ELF-1 (cell line): Measurements from ENCODE around the gene OR52N1.

Source experiments
- DNase-seq: peaks from one replicate; pipeline ENCODE4 v3.0.0-alpha.2; 2016; ENCODE audit warnings: low read depth, low spot score

OR52N1 gene

DNA sequence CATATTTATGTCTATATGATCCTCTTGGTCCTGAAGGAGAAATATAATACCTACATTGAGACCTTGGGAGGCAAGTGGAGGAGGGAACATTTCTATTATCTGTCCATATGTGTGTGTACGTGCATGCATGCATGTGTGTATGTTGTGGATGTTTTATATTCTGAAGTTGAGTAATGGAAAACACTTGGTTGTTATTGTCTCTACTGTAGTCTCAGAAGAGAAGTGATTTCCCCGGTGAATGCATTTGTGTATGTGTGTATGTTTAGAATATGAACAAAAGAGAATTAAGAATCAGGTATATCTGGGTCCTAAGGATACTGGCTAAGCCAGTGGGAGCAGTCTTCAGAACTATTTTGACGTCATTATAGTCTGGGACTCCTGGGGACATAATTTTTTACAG, at the start of gene OR52N1:
TSS of gene OR52N1 (minus strand) at position 101 of the 400 bp plus-strand sequence. CDS start 2,449 bp downstream, outside the sequence.
- no peak for DNase-seq

DNA sequence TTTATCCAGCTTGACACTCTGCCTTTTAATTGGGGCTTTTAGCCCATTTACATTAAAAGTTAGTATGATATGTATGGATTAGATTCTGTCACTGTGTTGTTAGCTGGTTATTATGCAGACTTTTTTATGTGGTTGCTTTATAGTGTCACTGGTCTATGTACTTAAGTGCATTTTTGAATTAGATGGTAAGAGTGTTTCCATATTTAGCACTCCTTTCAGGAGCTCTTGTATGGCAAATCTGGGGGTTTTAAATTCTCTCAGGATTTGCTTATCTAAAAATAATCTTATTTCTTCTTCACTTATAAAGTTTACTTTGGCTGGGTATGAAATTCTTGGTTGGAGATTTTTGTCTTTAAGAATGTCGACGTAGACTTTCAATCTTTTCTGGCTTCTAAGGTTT, 46.6 kb upstream of the OR52N1 start:
- DNase-seq, result no peak

DNA sequence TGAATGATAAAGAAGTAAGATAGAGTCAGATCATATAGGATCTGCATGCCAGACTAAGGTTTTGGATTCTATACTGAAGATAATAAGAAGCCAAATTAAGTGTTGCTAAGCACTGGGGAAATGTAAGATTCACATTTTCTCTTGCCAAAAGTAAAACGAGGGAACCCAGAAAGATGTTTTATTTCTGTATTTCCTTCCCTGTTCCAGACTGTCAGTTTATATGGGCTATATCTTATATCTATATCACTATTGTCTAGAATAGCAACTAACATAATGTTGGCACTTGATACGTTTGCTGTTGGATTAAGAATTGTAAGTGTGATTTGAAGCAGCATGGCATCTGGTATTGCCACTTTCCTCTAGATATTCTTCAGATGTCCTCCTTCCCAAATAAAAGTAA, 42.4 kb upstream of the OR52N1 start:
- no peak for DNase-seq

DNA sequence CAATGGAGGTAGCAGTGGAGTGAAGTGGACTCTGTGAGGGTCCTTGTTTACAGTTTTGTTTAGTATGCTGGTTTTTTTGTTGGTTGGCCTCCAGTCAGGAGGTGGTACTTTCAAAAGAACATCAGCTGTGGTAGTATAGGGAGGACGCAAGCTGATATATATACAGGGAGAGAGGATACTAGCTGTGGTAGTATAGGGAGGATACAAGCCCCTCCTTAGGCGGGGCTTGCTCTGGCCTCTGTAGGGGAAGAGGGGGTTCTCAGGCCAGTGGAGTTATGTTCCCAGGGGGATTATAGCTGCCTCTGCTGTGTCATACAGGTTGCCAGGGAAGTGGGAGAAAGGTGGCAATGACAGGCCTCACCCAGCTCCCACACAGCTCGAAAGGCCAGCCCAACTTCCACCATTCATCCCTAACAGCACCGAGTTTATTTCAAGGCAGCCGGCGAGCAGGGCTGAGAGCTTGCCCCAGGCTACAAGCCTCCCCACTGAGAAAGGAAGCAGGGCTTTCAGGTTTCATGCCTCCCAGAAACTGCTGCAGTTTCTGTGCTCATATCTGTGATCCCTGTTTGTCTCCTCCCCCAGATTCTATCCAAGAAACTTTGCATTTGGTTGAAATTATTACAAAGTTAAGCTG, 40.2 kb upstream of the OR52N1 start:
- DNase-seq, result peak; percentile 90

DNA sequence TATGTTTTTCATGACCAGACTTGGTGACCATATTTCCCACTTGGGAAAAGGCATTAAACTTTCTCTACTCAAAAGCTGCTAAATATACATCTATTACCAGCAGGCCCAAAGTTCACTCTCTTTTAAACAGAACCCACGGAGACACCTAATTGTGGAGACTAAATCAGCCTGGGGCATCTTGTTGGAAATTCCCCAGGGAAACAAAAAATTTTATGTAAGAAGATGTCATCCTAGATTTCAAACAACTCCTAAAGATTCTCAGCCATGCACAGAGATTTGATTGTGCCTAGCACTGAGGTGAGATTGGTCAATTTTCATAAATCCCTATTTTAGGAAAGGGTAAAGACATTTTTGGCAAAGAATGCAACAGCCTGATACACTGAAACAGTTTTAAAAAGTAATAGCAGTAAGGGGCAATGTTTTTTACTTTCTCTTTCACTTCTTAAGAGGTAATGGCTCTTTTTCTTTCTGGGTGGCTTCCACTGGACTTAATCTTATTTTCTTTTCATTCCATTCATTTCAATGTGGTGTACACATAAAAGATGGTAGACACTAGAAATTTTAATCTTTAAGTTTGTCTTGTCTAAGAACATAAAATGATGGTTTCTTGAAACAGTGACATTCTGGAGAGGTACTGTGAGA, 27.3 kb upstream of the OR52N1 start:
- DNase-seq, result no peak

DNA sequence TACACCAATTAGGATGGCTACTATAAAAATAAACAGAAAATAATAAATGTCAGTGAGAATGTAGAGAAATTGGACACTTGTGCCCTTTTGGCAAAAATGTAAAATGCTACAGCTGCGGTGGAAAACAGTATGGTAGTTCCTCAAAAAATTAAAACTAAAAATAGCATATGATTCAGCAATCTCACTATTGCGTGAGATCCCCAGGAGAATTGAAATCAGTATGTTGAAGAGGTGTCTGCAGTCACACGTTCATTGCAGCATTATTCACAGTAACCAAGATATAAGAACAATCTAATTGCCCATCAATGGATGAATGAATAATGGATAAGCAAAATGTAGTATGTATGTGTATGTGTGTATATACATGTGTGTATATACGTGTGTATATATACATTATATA, 24.5 kb upstream of the OR52N1 start:
- no peak for DNase-seq

DNA sequence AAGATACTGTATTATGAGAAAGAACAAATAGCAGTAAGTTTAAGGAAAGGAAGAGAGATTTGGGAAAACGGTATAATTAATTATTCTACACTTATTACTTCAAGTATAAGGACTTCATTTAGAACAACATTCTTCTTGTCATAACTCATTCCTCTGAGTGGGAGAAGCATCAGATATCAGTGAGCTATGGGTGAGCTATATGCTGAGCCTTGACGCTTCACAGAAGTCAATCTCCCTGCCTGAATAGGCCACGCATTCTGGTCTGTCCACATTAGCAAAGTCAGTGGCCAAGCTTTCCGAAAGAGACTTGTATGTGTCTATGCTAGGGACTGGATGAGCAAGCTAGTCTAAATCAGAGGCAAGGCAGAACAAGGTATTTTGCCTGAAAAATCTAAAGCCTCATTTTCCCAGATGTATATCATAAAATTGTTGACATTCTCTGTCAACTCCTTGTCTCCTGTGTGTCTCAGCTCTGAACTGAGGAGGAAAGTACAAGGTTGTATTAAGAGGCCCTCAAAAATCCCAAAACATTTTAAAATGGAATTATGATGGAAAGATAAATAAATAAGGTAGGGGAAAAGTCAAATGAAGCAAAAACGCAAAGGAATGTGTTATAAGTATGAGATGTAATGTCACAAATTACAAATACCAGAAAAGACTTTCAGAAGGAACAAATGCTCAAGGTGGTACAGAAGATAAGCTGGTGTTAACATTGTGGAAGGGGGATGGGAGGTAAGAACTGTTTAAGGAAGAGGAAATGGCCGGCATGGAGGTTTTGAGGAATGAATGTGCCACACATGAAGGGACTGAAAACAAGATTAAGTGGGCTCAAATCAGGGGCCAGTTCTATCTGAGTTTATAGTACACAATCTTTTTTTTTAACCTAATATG, 19.1 kb upstream of the OR52N1 start:
- DNase-seq, result no peak

DNA sequence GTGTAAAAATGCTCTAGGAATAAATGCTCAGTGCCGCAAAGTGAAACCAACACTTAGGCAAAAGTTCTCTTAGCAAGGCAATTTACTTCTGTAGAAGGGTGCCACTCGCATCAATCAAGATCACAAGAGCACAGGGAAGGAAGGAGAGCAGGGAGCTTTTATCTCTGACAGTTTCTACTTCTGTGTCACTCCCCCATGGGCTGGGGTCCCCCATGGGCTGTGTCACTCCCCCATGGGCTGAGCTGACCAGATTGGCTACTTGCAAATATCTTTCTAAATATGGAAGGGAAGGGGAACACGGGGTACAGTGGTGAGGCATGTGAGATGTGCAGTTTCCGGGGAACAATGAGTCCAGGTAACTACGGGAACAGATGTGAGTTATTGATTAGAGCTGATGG, 18.1 kb upstream of the OR52N1 start:
- no peak for DNase-seq

DNA sequence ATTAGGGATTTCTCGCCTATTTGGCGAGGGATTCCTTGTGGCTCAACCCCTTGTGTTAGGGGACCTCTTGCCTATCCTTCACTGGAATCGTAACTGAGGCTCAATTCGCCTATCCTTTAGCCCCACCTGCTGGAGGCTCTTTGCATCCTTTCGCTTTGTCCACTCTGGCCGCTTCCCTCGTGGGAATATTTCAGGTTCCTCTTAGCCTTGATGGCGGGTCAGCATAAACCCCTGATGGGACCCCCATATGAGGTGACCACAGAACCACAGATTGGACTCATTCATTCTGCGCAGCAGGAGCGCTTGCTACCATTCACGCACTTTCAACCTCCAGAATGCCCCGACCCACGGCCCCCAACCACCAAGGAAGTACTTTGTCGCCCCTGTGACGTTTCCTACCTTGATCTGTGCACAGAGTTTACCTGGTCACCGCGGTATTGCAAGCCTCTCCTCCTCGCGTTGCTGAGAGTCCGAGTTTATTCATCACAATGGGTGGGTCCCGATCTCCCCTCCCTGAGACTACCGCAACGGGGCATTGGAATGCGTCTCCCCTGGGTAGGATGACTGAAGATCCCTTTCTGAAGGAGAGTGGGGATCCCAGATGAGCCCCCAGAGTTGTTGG, 17.5 kb upstream of the OR52N1 start, which contains the start of gene OR52N2:
TSS of gene OR52N2 (plus strand) at position 425 of the 622 bp plus-strand sequence. CDS start 11,412 bp downstream, outside the sequence.
- peak; percentile 83 for DNase-seq

DNA sequence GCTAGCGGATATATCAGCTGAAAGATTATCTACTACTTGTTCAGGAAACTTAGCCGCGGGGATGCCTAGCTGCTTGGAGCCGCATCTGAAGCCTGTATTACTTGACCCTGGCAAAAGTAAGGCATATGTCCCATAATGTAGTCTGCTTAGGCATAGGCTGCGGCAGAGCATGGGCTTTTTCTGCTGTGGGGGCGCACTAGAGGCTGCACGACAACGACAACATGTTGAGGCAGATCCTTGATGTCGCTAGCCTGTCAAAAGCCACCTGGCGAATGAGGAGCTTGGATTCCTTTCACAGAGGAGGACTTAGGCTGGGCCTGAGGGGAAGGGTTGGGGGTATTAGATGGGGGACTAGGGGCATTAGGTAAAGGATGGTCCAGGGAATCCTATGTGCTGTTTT, 16.5 kb upstream of the OR52N1 start:
- peak; percentile 14 for DNase-seq

DNA sequence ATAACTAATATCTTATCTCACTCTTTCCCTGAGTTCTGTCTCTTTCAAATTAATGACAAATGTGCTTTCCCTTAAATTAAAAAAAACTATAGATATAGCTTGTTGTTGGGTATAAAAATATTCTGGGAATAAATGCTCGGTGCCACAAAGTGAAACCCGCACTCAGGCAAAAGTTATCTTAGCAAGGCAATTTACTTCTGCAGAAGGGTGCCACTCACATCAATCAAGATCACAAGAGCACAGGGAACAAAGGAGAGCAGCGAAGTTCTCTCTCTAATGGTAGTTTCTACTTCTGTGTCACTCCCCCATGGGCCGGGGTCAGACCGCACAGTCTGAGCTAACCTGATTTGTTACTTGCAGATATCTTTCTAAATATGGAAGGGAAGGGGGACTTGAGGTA, 12.9 kb upstream of the OR52N1 start:
- no peak for DNase-seq

DNA sequence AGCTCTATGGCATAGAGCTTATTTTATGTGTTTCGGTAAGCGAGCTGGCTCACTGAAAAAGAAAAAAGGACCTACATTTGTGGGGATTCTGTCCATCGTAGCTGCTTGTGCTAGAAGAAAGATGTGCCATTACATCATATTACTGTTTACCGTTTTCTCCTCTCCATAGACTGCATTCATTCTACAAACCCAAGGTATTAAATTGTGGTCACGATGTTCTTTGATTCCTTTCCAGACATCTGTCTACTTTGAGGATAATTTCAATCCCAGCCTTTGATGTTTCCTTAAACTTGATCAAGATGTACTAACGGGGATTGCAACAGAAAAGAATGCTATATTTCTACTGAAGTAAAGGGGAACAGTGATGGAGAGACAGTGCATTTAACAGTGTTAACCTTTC, 5.5 kb upstream of the OR52N1 start:
- no peak for DNase-seq

DNA sequence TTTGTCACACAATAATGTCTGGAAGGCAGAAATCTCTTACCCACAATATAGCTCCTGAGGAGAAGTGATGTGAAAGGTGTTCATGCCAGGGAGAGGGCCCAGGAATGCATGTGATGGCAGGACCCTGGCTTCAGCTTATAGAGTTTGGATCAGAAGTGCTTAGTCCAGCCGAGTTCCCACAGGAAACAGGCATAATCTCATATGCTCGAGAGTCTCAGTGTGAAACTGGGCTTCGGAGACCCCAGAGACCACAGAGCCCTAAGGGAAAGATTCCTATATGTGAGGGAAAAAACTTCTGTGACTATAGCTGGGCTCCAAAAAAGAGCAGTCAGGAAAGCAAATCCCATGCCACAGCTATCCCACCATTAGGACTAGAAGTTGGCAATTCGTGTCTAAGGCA, 7.8 kb downstream of the OR52N1 start, which contains the start of gene OR52N5:
TSS of gene OR52N5 (minus strand) at position 101 of the 400 bp plus-strand sequence. CDS start 4,721 bp downstream, outside the sequence.
- no peak for DNase-seq

DNA sequence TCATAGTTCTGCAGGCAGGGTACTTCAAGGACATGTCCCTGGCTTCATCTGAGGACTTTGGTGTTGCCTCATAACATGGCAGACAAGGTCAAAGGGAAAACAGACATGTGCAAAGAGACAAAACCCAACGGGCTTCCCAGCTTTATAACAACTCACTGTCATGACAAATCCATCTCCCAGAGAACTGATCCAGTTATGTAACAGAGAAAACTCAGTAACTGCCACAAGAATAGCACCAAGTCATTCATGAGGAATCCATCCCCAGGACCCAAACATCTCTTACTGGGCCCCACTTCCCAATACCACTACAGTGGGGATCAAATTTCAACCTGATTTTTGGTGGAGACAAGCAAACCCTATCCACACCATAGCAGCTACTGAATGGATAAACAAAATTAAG, 24.0 kb downstream of the OR52N1 start:
- no peak for DNase-seq

DNA sequence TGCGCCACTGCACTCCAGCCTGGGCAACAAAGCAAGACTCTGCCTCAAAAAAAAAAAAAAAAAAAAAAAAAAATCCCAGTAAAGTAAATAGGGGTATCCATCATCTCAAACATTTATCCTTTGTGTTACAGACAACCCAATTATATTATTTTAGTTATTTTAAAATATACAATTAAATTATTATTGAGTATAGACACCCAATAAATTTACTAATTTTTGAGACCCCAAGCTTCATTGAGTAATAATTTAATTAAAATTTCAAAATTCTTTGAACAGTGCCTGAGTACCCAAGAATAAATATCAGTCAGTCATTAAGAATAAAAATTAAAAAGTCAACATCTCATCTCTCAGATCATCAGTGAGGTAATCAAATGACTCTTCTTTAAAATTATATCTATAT, 37.1 kb downstream of the OR52N1 start, which contains the start of gene OR52N4:
TSS of gene OR52N4 (plus strand) at position 301 of the 400 bp plus-strand sequence. CDS start 498 bp downstream, outside the sequence.
- DNase-seq, result no peak

DNA sequence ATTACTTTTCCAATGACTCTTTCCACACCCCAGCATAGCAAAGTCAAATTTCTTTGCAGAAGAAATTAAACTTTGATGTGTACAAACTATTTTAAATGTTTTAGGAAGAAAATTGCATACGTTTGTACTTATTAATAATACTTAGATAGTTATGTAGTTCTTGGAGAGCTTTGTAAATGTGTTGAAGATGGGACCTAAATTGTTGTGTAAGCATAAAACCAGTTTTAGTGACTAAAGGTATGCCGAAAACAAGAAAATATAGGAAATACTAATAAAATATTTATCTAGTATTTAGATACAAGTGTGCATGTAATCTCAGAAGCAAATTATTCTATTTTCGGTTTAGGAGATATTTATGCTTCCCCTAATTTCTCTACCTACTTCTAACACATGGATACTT, 41.2 kb downstream of the OR52N1 start:
- no peak for DNase-seq

DNA sequence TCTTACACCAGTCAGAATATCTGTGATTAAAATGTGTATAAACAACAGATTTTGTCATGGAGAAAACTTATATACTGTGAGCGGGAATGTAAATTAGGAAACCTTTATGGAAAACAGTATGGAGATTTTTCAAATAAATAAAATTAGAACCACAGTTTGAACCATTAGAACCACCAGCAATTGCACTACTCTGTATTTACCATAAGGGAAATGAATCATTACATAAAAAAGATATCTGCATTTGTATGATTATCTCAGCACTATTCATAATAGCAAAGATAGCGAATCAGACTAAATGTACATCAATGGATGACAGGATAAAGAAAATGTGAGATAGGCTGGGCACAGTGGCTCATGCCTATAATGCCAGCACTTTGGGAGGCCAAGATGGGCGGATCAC, 44.5 kb downstream of the OR52N1 start:
- DNase-seq, result no peak

DNA sequence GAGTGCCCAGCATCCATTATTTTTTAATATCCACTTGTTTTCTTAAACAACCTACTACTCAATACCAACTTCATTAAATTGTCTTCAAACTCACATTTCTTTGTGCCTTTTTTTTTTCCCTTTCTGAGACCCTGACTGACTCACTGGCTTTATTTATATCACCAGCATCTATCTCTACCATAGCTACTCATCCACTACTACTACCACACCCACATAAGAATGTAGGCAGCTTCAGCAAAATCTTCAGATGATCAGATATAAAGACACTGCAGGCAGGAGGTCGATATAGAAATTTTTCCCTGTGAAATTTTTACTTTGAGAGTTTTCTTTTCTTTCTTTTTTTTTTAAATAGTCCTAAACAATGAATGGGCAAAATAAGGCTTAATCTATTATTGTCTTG, 52.6 kb downstream of the OR52N1 start:
- DNase-seq, result no peak

DNA sequence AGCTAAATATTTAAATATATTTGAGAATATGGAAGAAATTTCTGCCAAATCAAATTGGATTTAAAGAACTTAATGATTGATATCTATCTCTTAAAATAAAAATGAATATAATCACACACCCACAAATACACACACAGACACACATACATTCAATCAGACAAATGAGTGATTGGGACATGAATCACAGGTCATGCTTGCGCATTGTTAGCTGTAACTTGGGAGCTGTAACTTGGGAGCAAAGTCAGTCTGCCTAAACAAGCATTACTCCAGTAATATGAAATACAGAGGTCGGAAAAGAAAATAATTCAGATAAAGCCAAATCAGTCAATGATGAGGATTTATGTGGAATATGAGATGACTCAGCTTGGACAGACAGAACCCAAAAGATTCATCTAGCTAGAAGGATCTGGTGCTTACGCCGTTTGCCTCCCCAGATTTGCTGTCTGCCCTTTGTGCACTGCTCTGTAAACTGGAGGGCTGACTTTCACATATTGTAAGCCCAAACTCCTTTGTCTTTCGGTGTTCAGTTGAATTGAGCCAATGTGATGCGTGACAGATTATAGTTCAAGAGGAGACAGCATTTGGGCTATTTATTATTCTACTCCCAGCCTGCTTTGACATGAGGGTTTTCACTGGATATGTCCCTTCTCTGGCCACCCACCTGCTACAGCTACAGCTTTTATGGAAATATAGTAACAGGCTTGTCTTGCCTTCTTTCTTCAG, 53.2 kb downstream of the OR52N1 start:
- DNase-seq, result no peak

DNA sequence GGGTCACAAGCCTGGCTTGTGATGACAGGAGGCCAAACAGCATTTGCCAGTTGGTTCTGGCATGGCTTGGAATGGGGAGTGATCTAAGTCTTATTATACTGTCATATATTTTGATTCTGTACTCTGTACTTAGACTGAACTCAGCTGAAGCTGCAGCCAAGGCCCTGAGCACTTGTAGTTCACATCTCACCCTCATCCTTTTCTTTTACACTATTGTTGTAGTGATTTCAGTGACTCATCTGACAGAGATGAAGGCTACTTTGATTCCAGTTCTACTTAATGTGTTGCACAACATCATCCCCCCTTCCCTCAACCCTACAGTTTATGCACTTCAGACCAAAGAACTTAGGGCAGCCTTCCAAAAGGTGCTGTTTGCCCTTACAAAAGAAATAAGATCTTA, 54.0 kb downstream of the OR52N1 start:
- DNase-seq, result no peak
